Measurements from ENCODE around the gene SOX18. TPM values are rescaled to one million over a fixed set of nuclear protein-coding genes. Genes with fewer than 3 reads are reported as not detected.

Gene SOX18
- polyA plus RNA-seq, 4 donors: 9.3 to 19.7 (median 10.9) TPM

DNA sequence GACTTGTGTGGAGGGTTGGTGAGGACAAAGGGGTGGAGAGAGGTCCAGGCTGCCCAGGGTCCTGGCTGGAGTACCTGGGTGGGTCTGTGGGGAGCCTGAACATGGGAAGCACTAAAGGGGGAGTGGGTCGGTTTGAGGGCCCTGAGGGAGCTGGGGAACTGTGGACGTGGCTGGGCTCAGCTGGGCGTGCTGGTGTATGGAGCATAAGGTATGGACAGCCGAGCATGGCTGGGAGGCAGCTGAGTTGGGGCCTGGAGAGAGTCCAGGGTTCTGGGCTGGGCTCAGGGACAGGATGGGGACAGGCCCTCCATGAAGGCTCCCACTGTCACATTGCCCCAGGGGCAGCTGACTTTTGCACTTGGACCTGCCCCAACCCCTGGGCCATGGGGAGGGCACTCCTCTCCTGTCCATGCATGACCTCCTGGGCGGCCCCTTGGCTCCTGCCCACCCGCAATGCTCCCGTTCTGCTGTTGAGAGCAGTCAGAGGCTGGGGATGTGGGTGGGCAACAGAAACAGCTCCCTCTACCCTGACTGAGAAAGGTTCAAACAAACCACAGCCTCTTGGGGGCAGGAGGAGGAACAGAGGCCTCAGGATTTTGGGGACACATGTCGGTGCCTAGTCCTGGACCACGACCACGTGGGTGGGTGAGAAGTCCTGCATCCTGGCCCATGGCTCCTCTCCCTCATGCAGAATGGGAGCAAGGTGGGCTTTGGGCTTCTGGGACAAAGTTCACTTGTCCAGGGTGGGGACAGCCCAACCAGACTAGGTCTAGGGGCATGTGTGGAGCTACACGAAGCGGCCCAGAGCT lies 9.0 kb downstream of the SOX18 start:
- DNase-seq (ENCODE audit: low read depth in 4 of 4, low spot score in 3 of 4): no peak

DNA sequence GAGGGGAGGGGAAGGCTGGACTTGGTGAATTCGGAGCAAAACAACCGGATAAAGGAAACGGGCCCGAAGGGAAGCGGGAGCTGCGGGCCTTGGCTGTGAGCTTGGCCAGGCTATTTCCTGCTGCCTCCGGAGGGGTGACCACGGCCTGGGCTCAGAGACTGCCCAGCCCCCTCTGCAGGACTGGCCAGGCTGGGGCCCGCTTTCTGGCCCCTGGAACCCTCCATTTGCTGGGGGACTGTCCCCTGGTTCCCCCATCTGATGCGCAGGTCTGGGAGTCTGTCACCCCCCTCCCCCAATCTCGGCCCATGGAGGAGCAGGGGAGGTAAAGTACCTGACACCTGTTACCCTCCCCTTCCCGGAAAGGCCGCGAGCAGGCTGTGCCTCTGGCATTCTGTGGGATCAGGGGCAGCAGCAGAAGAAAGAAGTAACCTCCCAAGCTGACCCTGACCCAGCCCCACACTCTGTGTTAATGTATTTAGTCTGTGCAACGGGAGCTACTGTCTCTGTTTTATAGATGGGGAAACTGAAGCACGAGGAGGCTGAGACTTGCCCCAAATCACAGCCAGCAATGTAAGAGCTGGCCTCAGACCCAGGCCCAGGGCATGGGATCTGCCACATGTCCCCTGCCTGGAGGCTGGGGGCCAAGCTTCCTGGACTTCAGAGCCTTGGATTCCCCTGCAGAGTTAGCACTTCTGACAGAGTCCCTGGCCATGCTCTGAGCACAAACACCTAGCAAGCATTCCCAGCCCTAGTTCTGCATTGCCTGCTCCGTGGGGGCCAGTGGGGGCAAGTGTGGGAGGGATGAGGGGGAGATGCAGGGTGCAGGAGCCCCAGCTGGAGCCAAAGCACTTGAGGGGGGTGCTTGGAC lies 9.9 kb downstream of the SOX18 start:
- no peak for DNase-seq (ENCODE audit: low read depth in 4 of 4, low spot score in 3 of 4)

GRCh38 chr20:64038565-64039292 lies 10.7 kb downstream of the SOX18 start:
- DNase-seq (ENCODE audit: low read depth in 4 of 4, low spot score in 3 of 4): peak in 2 of 4 donors; percentile 55 to 70

DNA sequence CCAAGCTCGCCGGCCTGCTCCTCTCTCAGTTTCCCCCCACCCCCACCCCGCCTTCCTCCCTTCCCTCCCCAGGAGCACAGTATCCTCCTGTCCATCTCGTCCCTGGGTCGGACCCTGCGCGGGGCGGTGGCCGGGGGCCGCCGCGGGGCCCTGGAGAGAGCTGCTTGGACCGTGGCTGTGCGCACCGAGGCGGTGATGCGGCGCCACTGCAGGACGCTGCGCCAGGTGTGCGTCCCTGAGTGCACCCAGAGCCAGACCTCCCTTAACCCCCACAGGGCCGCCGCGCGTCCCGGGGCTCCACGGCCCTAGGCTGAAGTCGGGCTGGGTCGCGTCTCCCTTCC lies 11.2 kb downstream of the SOX18 start:
- DNase-seq (ENCODE audit: low read depth in 4 of 4, low spot score in 3 of 4): no peak

DNA sequence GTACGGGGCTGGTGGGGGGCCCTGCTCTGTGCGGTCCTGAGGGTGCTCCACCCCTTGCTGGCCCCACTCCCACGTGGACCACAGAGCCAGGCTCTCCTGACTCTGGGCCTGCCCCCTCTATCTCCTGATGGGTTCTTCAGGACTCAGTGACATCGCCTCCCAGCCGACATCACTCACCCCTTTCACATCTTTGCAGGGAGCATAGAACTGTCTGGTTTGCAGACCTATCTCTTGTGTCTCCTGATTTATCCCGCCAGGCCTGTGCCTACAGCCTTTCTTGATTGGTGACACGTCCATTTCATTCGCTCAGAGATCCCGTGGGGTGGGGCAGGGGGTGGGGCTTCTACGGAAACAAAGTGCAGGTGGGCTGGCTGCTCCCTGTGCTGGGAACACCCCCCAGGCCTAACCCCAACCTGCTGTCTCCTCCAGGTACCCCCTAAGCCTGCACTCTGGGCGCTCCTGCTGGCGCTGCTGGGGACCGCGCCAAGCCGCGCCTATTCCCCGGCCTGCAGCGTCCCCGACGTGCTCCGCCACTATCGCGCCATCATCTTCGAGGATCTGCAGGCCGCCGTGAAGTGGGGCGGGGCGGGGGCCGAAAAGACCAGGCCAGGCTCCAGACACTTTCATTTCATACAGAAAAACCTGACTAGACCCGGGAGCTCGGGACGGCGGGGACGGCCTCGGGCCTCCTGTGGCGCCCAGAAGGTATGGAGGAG lies 11.8 kb downstream of the SOX18 start:
- DNase-seq (ENCODE audit: low read depth in 4 of 4, low spot score in 3 of 4): no peak

- no peak for DNase-seq (ENCODE audit: low read depth in 4 of 4, low spot score in 3 of 4)
Observed at GRCh38 chr20:64037199-64037497, 12.3 kb downstream of the SOX18 start.

DNA sequence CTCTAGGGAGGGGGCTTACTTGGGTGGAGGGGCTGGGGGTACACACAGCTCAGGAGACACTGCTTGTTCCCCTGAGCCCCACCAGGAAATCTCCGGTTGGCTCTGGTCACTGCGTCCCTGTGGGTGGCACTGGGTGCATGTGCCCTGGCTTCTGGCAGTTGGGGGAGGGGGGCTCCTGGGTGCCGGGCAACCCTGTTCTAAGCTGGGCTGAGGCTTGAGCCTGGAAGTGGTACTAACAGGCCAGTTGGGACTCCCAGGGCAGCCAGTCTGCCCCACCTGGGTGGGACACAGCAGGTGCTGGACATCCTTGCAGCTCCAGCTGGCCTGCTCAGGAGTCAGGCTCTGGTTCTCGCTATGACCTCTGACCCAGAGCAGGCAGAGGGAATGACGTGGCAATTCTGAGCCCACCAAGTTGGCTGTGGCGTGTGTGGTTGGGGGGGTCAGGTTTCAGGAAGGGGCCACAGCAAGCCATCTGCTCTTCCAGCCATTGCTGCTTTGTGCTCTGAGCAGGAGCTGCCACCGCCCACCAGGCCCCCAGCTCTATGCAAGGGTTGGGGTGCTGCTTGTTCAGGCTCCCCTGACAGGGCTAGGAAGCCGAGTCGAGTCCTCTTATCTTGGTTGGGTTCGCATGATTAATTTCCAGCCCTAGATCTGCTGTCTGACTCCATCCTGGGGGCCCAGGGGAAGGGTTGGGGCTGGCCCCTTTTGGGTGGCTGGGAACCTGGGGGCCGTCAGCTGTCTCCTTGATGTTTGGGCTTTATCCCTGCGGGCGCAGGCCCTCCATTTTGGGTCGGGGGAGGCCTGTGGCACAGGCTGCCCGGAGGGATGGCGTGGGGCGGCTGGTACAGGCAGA lies 12.9 kb downstream of the SOX18 start:
- no peak for DNase-seq (ENCODE audit: low read depth in 4 of 4, low spot score in 3 of 4)

GRCh38 chr20:64035933-64036345 lies 13.5 kb downstream of the SOX18 start, which contains the start of gene C20orf204:
Gene C20orf204, plus strand, starts transcription at chr20:64036182. Its CDS starts 142 bp downstream, at chr20:64036324.
- no peak for DNase-seq (ENCODE audit: low read depth in 4 of 4, low spot score in 3 of 4)

- no peak for DNase-seq (ENCODE audit: low read depth in 4 of 4, low spot score in 3 of 4)
Observed at GRCh38 chr20:64035066-64035932, 14.1 kb downstream of the SOX18 start.

GRCh38 chr20:64033981-64034493 lies 15.4 kb downstream of the SOX18 start:
- no peak for DNase-seq (ENCODE audit: low read depth in 4 of 4, low spot score in 3 of 4)

- DNase-seq (ENCODE audit: low read depth in 4 of 4, low spot score in 3 of 4): no peak
Observed at GRCh38 chr20:64032706-64033624, 16.5 kb downstream of the SOX18 start.

DNA sequence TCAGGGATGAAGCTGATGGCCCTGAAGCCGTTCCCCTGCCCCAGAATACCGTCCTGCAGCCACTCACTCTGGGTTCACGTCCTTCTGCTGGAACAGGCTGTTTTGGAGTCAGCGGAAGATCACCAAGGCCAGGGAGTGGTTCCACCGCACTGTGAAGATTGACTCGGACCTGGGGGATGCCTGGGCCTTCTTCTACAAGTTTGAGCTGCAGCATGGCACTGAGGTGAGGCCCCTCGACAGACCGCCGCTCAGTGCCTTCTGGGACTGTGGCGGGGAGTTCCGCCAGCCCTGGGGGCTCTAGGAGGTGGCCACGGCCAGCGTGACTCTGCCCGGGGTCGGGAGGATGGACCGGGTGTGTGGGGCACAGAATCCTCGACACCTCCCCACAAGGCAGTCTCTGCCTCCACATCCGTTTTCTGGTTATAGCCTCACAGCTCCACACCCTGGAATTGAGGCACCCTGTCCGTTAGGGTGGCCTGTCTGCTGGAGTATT lies 17.6 kb downstream of the SOX18 start:
- no peak for DNase-seq (ENCODE audit: low read depth in 4 of 4, low spot score in 3 of 4)

- DNase-seq (ENCODE audit: low read depth in 4 of 4, low spot score in 3 of 4): no peak
Observed at GRCh38 chr20:64030371-64031134, 18.9 kb downstream of the SOX18 start.

GRCh38 chr20:64029293-64030117 lies 19.9 kb downstream of the SOX18 start:
- no peak for DNase-seq (ENCODE audit: low read depth in 4 of 4, low spot score in 3 of 4)

GRCh38 chr20:64027981-64028685 lies 21.3 kb downstream of the SOX18 start:
- no peak for DNase-seq (ENCODE audit: low read depth in 4 of 4, low spot score in 3 of 4)
